ENCODE data around the gene SLC25A19.

The SLC25A19 gene

DNA sequence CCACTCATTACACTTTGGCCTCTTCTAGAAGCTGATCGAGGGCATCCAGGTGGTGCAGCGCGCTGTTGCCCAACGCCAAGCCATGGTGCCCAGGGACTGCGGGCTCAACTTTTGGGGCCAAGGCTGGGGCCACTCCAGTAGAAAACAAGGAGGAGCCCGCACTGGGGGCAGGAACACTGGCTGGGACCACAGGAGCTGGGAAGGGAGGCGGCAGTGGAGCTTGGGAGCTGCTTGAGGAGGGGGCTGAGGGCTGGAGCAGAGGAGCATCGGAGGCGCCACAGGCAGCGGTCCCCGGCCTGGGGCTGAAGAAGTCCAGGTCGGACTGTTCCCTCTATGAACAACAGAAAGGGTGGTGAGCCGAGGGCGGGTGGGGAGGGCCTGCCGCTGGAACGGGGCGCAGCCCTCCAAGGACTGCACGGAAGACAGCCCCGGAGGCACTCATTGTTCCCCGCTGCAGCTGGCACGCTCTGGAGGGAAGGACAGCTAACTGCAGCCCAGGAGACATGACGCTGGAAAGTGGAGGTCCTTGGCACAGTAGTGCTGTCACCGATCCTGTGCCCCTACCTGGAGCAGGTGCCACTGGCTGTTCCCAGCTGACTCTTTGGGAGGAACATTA is 49.3 kb downstream of the SLC25A19 start:
- DNase-seq, result no peak

- no peak for DNase-seq
Observed at GRCh38 chr17:75239214-75239613, 50.0 kb downstream of the SLC25A19 start.

- peak; percentile 11 for DNase-seq
Observed at GRCh38 chr17:75238684-75239191, 50.5 kb downstream of the SLC25A19 start.

DNA sequence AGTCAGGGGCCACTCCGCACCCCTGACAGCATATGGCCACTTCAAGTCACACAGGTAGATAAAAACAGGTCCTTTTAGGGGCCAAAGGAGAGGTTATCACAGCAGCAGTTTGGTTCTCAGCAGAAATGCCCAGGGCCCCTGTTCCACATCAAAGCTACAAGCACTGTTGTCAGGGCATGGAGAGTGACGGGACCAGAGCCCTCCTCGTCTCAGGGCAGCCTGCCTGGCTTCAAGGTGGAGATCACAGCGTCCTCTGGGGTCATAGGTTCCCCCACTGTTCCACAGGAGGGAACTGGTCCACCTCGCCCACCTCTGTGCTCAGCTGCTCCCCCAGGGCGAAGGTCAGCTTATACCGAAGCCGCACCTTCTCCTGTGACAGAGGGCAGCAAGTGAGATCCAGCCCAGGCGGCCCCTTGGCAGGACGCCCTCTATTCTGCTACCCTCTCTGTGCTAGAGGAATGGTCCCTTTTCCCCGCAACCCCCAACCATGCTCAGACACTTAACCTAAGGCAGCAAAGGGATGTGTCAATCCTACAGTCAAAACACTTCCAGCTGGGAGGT is 51.1 kb downstream of the SLC25A19 start:
- no peak for DNase-seq

DNA sequence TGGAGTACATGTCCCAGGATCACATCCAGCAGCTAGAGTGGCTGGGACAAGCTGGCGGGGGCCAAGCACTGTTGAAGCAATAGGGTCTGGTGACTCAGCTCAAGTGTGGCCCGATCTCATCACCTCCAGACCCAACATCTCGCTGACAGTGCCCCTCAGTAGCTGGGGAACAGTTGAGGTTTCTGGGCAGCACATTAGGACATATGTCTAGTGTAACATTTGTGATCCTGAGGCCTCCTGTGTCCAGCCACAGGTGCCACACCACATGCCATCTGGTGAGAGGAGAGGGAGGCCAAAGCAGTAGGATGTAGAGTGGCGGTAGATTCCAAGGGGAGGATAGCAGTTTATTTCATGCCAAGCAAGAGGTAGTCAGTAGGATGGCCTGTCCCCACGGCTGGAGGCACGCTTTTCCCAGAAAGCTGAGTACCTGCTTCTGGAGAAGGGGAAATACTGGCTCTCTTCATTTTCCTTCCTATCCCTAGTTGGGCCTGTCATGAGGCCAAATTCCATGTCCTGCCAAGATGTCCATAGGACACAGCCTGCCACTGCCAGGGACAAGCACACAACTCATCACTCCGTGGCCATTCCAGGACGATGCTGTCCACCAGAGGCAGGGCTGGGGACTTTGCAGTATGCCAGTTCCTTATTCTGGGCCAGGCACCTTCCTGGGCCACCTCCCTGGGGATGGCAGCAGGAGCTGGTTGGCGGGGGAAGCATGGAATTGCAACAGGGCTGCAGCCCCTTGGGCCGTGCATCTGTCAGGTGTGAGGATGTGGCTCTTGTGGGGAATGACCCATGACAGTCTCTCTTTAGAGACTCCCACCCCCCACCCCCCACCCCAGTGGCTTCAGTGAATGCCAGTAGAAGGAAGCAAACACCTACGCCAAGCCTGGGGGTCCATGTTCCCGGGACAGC is 51.9 kb downstream of the SLC25A19 start:
- no peak for DNase-seq

DNA sequence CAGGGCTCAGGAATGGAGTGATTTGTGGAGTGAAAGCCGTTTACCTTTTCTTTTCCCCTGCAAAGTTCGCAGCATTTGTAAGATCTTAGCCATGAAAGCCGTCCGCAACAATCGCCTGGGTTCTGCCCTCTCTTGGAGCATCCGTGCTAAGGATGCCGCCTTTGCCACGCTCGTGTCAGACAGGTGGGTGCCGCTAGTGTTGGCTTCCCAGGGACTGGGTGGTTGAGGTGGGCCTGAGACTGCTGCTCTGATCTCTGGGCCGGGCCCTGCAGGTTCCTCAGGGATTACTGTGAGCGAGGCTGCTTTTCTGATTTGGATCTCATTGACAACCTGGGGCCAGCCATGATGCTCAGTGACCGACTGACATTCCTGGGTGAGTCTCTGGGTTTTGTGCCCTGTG is 56.4 kb downstream of the SLC25A19 start:
- DNase-seq, result no peak

DNA sequence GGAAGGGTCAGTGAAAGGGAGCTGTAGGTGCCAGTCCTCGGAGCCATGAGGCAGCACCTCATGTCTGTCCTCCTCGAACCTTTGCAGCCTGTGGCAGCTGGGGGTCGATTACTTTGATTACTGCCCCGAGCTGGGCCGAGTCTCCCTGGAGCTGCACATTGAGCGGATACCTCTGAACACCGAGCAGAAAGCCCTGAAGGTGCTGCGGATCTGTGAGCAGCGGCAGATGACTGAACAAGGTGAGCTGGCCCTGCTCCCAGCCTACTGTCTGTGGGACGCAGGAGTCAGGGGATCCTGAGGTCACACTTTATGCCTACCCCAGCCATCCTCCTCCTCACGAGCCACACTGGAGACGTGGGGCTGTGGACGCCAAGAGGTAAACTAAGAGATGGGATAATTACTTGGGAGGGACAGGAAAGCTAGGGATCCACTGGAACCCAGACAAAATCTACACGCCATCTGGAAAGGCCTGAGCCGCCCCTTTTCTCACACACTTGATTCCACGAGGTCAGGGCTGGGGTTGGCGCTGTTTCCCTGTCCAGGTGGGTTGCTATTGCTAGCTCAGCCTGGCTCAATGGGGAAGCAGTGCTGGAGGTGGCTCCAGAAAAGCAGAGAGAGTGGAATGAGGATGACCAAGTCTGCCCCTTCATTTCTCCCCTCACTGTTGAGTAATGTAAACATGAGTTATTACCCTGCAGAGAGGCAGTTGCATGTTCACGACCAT is 57.3 kb downstream of the SLC25A19 start:
- DNase-seq, result no peak

DNA sequence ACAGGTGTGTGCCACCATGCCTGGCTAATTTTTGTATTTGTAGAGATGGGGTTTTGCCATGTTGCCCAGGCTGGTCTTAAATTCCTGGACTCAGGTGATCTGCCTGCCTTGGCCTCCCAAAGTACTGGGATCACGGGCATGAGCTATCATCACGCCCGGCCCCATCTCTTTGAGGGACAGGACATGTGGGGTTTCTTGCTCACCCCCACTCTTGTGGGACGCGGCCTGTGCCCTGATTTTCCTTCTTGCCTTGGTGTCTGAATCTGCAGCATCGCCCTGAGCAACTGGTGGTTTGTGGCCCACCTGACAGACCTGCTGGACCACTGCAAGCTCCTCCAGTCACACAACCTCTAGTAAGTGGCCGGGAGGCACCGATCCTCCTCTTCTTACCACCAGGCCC is 58.2 kb downstream of the SLC25A19 start:
- no peak for DNase-seq

DNA sequence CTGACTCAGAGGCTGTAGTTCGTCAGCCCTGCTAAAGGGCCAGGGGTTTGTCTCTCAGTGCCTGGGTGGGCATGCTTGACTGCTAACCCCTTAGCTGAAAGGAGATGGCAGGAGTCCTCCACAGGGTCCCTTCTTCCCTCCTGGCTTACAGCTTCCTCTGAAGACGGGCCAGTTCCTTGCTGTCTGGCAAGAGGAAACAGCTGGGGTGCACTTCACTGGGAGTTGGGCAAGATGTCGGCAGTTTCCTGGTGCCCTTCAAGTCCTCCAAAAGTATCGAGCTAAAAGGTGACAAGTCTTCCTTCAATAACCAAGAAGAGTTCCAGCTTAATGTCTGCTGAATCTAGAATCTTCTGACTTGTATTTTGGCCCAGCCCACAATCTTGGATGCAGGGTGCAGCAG is 60.4 kb downstream of the SLC25A19 start:
- DNase-seq, result no peak

- DNase-seq, result no peak
Observed at GRCh38 chr17:75228305-75228704, 60.9 kb downstream of the SLC25A19 start.

GRCh38 chr17:75227729-75228128 is 61.5 kb downstream of the SLC25A19 start:
- DNase-seq, result no peak

DNA sequence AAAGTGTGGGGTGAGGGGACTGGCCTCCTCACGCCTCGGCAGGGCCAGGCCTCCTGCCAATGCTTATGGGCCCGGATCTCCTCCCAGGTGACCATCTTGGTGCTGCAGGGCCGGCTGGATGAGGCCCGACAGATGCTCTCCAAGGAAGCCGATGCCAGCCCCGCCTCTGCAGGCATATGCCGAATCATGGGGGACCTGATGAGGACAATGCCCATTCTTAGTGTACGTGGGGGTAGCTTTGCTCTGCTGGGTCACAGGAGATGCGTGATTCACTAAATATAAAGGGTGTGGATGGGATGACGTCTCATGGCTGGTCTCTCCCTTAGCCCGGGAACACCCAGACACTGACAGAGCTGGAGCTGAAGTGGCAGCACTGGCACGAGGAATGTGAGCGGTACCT is 64.2 kb downstream of the SLC25A19 start:
- DNase-seq, result no peak

Data from NCI-H1092 (cell line).